Mucosa of descending colon (tissue), 3 donors: ENCODE measurements around the gene SOBP. TPM values are rescaled to one million over a fixed set of nuclear protein-coding genes. Genes with fewer than 3 reads are reported as not detected.

Experiments
- ATAC-seq: fragments of 200-7000 bp; cut with Tn5 transposase; one replicate; pipeline ENCODE4 v1.9.1; 2020; ENCODE audit warnings: mild to moderate bottlenecking, moderate library complexity
- DNase-seq, 3 donors: peaks; one replicate each; pipeline ENCODE4 v3.0.0-alpha.2; 2020
- H3K36me3 ChIP-seq: fragments of 200-600 bp; one replicate; pipeline ENCODE4 v1.8.0; 2021; ENCODE audit warnings: low read depth, mild to moderate bottlenecking
- H3K4me1 ChIP-seq: fragments of 200-600 bp; one replicate; pipeline ENCODE4 v1.8.0; 2021; ENCODE audit warnings: low read depth, mild to moderate bottlenecking
- H3K4me3 ChIP-seq: fragments of 200-600 bp; one replicate; pipeline ENCODE4 v1.8.0; 2021; ENCODE audit warnings: mild to moderate bottlenecking
- H3K9me3 ChIP-seq: fragments of 200-600 bp; one replicate; pipeline ENCODE4 v1.8.0; 2021; ENCODE audit warnings: mild to moderate bottlenecking
- CTCF ChIP-seq: fragments of 200-600 bp; IDR thresholded peaks from one replicate; pipeline ENCODE4 v1.8.0; 2022; ENCODE audit warnings: antibody characterized with exemption, mild to moderate bottlenecking
- intact Hi-C, 2 donors: fragments of 100-400 bp; cut with DNase I in 1 of 2; cut with micrococcal nuclease in 1 of 2; formaldehyde crosslinking; loops; one replicate each; pipeline versions ENCODE4 v1.11.0 to v1.11.1; 2022; cut with DNase I, micrococcal nuclease
- total RNA-seq, 3 donors: library from RNA; stranded (reverse); fragmentation: NEBNext Ultra II Directional in 2 of 3; extraction: Animal tissue kit (Norgen Biotek cat#: 25700) in 2 of 3; gene quantifications; one replicate each; pipeline versions ENCODE4 v1.2.1 to v1.2.4, GENCODE V29; 2021 to 2023
- donor health status: DM: no; HTN: no; CAD: no; lungs with moderate emphysema.
- donor health status: DM: no; HTN: no; CAD: no.
- donor health status: DM: no; HTN: yes; CAD: no.

SOBP gene
- total RNA-seq, 3 donors from 2014 or later, result 1.2 to 31.5 (median 2.5) TPM

- TF ChIP-seq CTCF, result no peak
- DNase-seq (no peak), ATAC-seq (no peak)
- H3K9me3 ChIP-seq, result no peaks in the 10 kb centered on the region
- H3K4me1 ChIP-seq, result no peaks in the 10 kb centered on the region
- H3K36me3 ChIP-seq, result no peaks in the 10 kb centered on the region
- intact Hi-C loops, result no loop called here
- H3K4me3 ChIP-seq, result no peak overlapping the region
Measured at GRCh38 chr6:107479089-107479690, 10.7 kb upstream of the SOBP start.

- intact Hi-C loops, result no loop called here
- TF ChIP-seq CTCF, result no peak
- Histone ChIP-seq H3K4me1 (peaks cover 13% of the 10 kb centered on the region), H3K9me3 (no peaks in the 10 kb centered on the region), H3K36me3 (no peaks in the 10 kb centered on the region), H3K4me3 (no peak overlapping the region)
- DNase-seq (no peak), ATAC-seq (no peak)
Measured at GRCh38 chr6:107485157-107485556, 4.8 kb upstream of the SOBP start.

GRCh38 chr6:107488174-107488874, 1.6 kb upstream of the SOBP start:
- DNase-seq, result no peak
- Histone ChIP-seq H3K9me3 (no peaks in the 10 kb centered on the region), H3K4me3 (no peak overlapping the region), H3K36me3 (no peaks in the 10 kb centered on the region), H3K4me1 (peaks cover 26% of the 10 kb centered on the region)
- ATAC-seq, result no peak
- intact Hi-C loops, result no loop called here
- no peak for TF ChIP-seq CTCF

GRCh38 chr6:107488875-107489635, 862 bp upstream of the SOBP start:
- DNase-seq (peak; percentile 25 to 56 (median 38)), ATAC-seq (peak; percentile 37)
- H3K4me1 ChIP-seq, result peaks cover 26% of the 10 kb centered on the region
- no peaks in the 10 kb centered on the region for H3K36me3 ChIP-seq
- H3K9me3 ChIP-seq, result no peaks in the 10 kb centered on the region
- TF ChIP-seq CTCF, result no peak
- intact Hi-C loops, result no loop called here
- no peak overlapping the region for H3K4me3 ChIP-seq

GRCh38 chr6:107490566-107491137, 735 bp downstream of the SOBP start:
- Histone ChIP-seq H3K9me3 (no peaks in the 10 kb centered on the region), H3K4me3 (peak overlapping the region; percentile 12), H3K4me1 (peaks cover 26% of the 10 kb centered on the region), H3K36me3 (no peaks in the 10 kb centered on the region)
- no peak for TF ChIP-seq CTCF
- DNase-seq, result peak in 1 of 3 donors; percentile 29
- intact Hi-C loops, result no loop called here
- peak; percentile 17 for ATAC-seq
